T-helper 1 cell treated with Interleukin-12 subunit alpha and Interleukin-12 subunit beta and Interleukin-4 antibody, amounts not matched to agents 30 μg/mL and 1 μg/mL, for 36 hours (primary cell): Measurements from ENCODE around the gene NAA38.

Source experiments
- H3K27ac Mint-ChIP-seq: one replicate; pipeline ENCODE4 v1.8.0; 2021; ENCODE audit warnings: mild to moderate bottlenecking, mixed read lengths
- H3K27me3 Mint-ChIP-seq: one replicate; pipeline ENCODE4 v1.8.0; 2021; ENCODE audit warnings: low read depth, mixed read lengths
- H3K36me3 Mint-ChIP-seq: one replicate; pipeline ENCODE4 v1.8.0; 2021; ENCODE audit warnings: low read depth, mixed read lengths
- H3K4me1 Mint-ChIP-seq: one replicate; pipeline ENCODE4 v1.8.0; 2021; ENCODE audit warnings: low read depth, mixed read lengths
- H3K4me3 Mint-ChIP-seq: one replicate; pipeline ENCODE4 v1.8.0; 2021; ENCODE audit warnings: mild to moderate bottlenecking, moderate library complexity, mixed read lengths
- H3K9me3 Mint-ChIP-seq: one replicate; pipeline ENCODE4 v1.8.0; 2021; ENCODE audit warnings: mixed read lengths

Gene NAA38

DNA sequence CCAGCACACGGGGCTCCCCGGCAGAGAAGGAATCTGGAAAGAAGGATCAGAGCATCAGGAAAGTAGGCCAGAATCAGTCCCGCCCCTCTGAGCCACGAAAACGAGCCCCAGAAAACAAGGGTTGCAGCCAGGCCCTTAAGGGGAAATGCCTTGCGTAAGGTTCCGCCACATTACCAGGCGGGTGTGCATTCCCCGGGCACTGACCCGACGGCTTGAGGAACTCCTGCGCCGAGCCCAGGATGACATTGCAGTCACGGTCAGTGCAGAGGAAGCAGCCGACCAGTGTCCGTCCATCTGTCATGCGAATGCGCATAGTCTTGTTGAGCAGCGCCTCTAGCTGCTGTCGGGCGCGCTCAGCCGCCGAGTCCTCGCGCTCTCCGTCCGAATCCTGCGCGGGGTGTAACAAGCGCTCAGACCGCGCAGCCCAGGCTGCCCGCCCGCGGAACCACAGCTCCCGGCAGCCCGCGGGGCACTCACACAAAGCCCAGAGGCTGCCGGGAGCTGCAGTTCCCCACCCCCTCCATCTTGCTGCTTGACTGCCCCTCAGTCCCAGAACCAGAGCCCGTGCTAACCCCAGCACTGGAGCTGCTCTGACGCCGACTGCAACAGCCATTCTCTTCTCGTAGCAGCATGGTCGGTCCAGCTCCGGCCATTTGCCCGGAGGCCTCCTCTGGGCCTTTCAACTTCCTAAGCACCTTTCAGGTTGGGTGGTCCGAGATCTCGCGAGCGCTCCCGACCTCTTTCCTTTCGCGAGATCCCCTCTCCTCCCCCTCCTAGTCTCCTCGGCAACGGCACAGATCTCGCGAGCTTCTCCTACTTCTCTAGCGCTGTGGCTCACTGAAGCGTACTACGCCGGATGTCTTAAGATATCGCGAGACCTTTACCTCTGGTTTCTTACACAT is at the start of gene NAA38:
NAA38 (minus strand) TSS at position 749 of the 902 bp plus-strand sequence; CDS start at position 653, 96 bp downstream.
- no peak within 1 kb of the TSS for H3K27ac Mint-ChIP-seq
- H3K4me1 Mint-ChIP-seq = peaks cover 22% of the 10 kb centered on the region
- H3K27me3 Mint-ChIP-seq = no peaks in the 10 kb centered on the region
- no peaks in the 10 kb centered on the region for H3K9me3 Mint-ChIP-seq
- H3K4me3 Mint-ChIP-seq = no peak within 1 kb of the TSS
- H3K36me3 Mint-ChIP-seq = peaks cover 4% of the 10 kb centered on the region

DNA sequence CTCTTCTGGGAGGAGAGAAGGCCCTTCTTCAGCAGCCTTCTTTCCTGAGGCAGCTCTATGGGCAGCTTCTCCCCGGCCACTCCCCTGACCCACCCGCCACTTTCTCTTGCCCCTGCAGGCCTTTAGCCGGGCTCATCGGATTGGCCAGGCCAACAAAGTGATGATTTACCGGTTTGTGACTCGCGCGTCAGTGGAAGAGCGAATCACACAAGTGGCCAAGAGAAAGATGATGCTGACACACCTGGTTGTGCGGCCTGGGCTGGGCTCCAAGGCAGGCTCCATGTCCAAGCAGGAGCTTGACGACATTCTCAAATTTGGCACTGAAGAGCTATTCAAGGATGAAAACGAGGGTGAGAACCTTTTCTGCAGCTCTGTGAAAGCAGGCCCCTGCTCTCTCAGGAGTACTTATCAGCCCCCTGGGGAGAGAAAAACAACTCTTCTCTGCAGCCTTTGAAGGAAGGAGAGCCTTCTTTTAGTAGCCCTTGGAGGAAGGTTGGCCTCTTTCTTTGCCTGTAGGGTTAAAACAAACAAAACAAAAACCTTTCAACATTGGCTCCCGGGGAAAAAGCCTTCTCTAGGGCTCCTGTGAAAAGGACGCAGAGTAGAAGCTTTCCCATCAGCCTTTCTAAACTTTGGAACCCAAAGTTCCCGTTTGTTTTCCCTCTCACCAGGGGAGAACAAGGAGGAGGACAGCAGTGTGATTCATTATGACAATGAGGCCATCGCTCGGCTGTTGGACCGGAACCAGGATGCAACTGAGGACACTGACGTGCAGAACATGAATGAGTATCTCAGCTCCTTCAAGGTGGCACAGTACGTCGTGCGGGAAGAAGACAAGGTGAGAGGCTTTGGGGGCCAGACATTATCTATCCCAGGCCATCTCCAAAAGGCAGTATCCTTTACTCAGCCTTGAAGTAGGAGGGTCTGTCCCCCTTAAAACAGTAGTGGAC is 46.1 kb upstream of the NAA38 start:
- H3K9me3 Mint-ChIP-seq = no peaks in the 10 kb centered on the region
- peaks cover 72% of the 10 kb centered on the region for H3K36me3 Mint-ChIP-seq
- H3K27me3 Mint-ChIP-seq = no peaks in the 10 kb centered on the region
- H3K27ac Mint-ChIP-seq = no peak overlapping the region
- no peaks in the 10 kb centered on the region for H3K4me1 Mint-ChIP-seq
- H3K4me3 Mint-ChIP-seq = no peak overlapping the region

- Mint-ChIP-seq H3K36me3 (peaks cover 67% of the 10 kb centered on the region), H3K27me3 (no peaks in the 10 kb centered on the region), H3K9me3 (no peaks in the 10 kb centered on the region), H3K27ac (no peak overlapping the region), H3K4me3 (no peak overlapping the region), H3K4me1 (peaks cover 3% of the 10 kb centered on the region)
These were observed 40.4 kb upstream of the NAA38 start for GRCh38 chr17:7897773-7898172.

GRCh38 chr17:7897090-7897489 is 39.7 kb upstream of the NAA38 start:
- H3K27me3 Mint-ChIP-seq = no peaks in the 10 kb centered on the region
- no peak overlapping the region for H3K4me3 Mint-ChIP-seq
- H3K9me3 Mint-ChIP-seq = no peaks in the 10 kb centered on the region
- H3K27ac Mint-ChIP-seq = no peak overlapping the region
- peaks cover 64% of the 10 kb centered on the region for H3K36me3 Mint-ChIP-seq
- peaks cover 4% of the 10 kb centered on the region for H3K4me1 Mint-ChIP-seq

- Mint-ChIP-seq H3K27ac (no peak overlapping the region), H3K36me3 (peaks cover 55% of the 10 kb centered on the region)
These were observed 37.5 kb upstream of the NAA38 start for GRCh38 chr17:7894866-7895265.

DNA sequence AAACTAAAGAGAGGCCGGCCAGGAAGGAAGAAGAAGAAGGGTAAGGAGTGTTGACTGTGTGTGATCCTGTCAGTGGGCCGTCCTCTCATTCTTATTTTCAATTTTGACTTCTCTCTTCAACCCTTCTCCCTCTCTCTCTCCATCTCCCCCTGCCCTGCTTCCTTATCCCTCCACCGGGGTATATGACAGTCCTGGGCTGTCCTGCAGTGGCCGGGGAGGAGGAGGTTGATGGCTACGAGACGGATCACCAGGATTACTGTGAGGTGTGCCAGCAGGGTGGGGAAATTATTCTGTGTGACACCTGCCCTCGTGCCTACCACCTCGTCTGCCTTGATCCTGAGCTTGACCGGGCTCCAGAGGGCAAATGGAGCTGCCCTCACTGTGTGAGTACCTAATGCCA is 36.9 kb upstream of the NAA38 start:
- H3K4me1 Mint-ChIP-seq = peaks cover 11% of the 10 kb centered on the region
- peaks cover 50% of the 10 kb centered on the region for H3K36me3 Mint-ChIP-seq
- H3K27me3 Mint-ChIP-seq = no peaks in the 10 kb centered on the region
- H3K9me3 Mint-ChIP-seq = no peaks in the 10 kb centered on the region
- no peak overlapping the region for H3K27ac Mint-ChIP-seq
- H3K4me3 Mint-ChIP-seq = no peak overlapping the region

More at GRCh38 chr17:7894866-7895265, 37.5 kb upstream of the NAA38 start:
- no peak overlapping the region for H3K4me3 Mint-ChIP-seq
- H3K9me3 Mint-ChIP-seq = no peaks in the 10 kb centered on the region
- no peaks in the 10 kb centered on the region for H3K27me3 Mint-ChIP-seq
- peaks cover 8% of the 10 kb centered on the region for H3K4me1 Mint-ChIP-seq

DNA sequence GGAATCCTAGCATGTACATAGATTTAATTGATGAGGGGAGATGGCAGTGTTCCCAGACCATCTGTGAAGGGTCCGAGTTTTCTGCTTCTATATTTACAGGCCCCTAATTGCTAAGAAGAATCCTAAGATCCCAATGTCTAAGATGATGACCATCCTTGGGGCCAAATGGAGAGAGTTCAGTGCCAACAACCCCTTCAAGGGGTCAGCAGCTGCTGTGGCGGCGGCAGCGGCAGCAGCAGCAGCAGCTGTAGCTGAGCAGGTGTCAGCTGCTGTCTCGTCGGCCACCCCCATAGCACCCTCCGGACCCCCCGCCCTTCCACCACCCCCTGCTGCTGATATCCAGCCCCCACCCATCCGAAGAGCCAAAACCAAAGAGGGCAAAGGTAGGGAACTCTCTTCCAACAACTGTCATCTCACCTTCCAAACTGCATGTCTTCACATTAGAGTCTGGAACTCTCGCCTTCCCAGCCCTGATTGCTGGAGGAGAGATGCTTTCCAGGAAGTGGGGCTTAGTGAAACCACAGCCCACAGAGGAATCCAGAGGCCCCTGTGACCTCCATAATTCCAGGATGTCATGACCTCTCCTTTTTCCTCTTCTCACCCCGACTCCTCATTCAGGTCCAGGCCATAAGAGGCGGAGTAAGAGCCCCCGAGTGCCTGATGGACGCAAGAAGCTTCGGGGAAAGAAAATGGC is 36.0 kb upstream of the NAA38 start:
- no peaks in the 10 kb centered on the region for H3K9me3 Mint-ChIP-seq
- no peak overlapping the region for H3K4me3 Mint-ChIP-seq
- H3K4me1 Mint-ChIP-seq = peaks cover 12% of the 10 kb centered on the region
- H3K36me3 Mint-ChIP-seq = peaks cover 45% of the 10 kb centered on the region
- no peaks in the 10 kb centered on the region for H3K27me3 Mint-ChIP-seq
- no peak overlapping the region for H3K27ac Mint-ChIP-seq

DNA sequence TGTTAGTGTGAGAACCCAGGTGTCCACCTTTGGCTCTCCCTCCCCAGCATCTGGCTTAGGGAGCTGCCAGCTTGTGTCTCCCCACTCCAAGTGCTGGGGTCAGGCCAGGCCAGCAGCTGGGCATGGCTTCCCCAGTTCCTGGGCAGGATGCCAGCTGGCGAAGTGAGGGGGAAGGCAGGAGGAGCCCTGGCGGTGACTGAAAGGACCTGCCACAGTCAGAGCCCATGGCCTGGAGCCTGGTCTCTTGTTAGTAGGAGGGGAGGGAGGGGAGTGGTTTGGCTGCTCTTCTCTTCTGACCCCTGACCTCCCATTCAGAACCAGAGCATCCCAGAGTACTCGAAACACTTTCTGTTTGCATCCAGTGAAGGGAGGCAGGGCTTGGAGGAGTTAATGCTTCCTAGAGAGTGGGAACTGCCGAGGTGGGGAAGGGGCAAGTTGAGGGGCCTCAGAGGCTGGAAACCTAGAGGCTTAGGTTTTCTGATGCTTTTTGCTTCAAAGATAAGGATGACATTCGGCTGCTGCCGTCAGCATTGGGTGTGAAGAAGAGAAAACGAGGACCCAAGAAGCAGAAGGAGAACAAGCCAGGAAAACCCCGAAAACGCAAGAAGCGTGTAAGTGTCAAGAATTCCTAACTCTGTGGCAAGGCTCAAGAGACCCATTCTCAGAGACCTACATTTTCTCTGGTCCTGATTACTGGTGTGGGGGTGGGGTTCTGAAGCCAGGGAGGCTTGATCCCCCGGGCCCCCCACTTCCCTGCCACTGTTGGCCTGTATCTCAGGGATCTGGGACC is 32.0 kb upstream of the NAA38 start:
- H3K27ac Mint-ChIP-seq = no peak overlapping the region
- H3K27me3 Mint-ChIP-seq = no peaks in the 10 kb centered on the region
- H3K4me3 Mint-ChIP-seq = no peak overlapping the region
- H3K36me3 Mint-ChIP-seq = peaks cover 19% of the 10 kb centered on the region
- no peaks in the 10 kb centered on the region for H3K9me3 Mint-ChIP-seq
- H3K4me1 Mint-ChIP-seq = peaks cover 9% of the 10 kb centered on the region

DNA sequence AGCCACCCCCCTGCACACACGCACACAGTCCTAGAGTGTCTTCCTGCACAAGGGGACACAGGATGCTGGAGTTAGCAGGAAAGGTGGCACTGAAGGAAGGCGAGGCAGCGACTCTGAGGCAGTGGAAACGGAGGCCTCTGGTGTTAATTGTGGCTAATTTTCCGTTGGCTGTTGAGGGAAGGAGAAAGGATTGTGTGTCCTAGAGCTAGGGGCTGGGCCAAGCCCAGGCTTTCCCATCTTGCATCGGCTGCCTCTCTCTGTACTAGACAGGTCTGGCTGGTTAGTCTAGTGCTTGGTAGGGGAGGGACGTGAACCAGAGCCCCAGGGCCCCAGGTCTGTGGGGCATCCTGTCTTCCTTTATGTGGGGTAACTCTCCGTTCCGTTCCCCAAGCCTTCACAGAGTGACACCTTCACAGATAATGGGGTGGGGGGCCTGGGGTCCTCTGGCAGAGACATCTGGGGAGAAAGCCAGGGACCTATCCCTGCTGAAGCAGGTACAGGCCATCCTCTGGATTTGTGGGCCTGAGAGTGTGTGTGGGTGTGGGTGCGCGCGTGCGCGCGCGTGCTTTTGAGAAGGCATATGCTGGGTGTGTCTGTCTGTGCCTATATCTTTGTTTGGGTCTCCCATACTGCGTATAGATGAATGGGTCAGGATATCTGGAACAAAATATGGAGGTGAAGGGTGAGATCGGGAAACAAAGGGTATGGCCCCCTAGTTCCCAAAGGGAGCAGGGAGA is 31.0 kb upstream of the NAA38 start, which contains the start of gene CHD3:
CHD3 (plus strand) TSS at position 606 of the 737 bp plus-strand sequence. CDS start 212 bp downstream, outside the sequence.
- H3K27me3 Mint-ChIP-seq = no peaks in the 10 kb centered on the region
- peaks cover 11% of the 10 kb centered on the region for H3K36me3 Mint-ChIP-seq
- no peak within 1 kb of the TSS for H3K27ac Mint-ChIP-seq
- no peaks in the 10 kb centered on the region for H3K9me3 Mint-ChIP-seq
- no peak within 1 kb of the TSS for H3K4me3 Mint-ChIP-seq
- H3K4me1 Mint-ChIP-seq = peaks cover 9% of the 10 kb centered on the region

GRCh38 chr17:7887482-7888183 is 30.3 kb upstream of the NAA38 start:
- Mint-ChIP-seq H3K27me3 (no peaks in the 10 kb centered on the region), H3K36me3 (peaks cover 11% of the 10 kb centered on the region), H3K4me3 (no peak overlapping the region), H3K9me3 (no peaks in the 10 kb centered on the region), H3K4me1 (peaks cover 9% of the 10 kb centered on the region), H3K27ac (no peak overlapping the region)

DNA sequence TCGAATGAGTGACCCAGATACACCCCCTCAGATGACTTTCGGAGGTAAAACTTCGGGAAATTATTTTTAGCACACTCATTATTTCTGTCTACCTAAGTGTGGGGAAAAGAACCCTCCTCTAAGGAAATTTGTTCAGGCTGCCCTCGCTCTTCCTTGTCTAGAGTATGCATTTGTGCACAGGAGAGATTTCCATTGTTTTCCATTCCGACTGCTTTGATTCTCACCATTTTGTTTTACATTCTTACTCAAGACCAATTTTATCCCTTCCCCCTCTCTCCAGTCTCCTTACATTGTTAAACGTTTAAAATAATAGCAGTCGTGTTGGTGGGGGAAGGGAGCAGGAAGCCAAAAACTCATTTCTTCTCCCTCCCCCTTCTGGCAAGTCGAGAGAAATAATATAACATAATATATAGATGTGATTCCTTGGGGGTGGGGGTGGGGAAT is 29.7 kb upstream of the NAA38 start:
- H3K9me3 Mint-ChIP-seq = no peaks in the 10 kb centered on the region
- peaks cover 10% of the 10 kb centered on the region for H3K36me3 Mint-ChIP-seq
- H3K4me3 Mint-ChIP-seq = no peak overlapping the region
- peaks cover 8% of the 10 kb centered on the region for H3K4me1 Mint-ChIP-seq
- H3K27ac Mint-ChIP-seq = no peak overlapping the region
- H3K27me3 Mint-ChIP-seq = no peaks in the 10 kb centered on the region

DNA sequence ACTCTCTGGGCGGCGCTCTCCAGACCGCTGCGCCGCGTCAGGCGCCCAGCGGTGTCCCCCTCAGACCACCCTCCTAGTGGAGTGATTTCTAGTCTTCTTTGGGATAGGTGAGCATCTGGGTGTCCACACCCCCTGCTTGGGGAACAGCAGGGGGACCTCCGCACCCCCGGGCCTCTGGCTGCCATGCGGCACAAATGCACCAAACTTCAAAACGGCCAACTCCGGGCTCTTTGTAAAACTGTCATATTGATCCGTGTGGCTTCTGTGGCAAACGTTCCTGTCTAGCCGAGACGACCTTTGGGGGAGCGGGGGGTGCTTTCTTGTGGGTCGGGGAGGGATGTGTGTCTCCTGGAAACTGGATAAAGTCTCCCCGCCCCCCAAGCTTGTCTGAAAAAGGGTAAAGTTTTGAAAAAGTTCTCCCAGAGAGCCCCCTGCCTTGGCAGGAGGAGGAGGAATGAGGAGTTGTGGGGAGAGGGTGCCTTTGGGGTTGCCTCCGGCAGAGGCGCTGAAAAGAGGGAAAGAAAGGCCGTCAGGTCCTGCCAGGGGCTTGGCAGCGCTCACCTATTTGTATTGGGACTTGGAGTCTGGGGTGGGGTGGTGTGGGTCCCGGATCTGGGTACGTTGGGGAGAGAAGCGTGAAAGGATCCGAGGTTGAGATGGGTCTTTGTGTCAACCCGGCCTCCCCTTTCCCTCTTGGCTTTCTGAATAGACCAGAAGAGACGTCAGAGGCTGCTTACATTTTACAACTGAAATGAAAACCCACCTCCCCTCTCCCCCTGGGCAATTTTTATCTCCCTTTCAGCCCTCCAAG is 29.1 kb upstream of the NAA38 start:
- Mint-ChIP-seq H3K4me3 (no peak overlapping the region), H3K27ac (no peak overlapping the region), H3K27me3 (no peaks in the 10 kb centered on the region), H3K4me1 (peaks cover 6% of the 10 kb centered on the region), H3K9me3 (no peaks in the 10 kb centered on the region), H3K36me3 (peaks cover 6% of the 10 kb centered on the region)
